HG03060 (cell line): ENCODE data around the gene TACC3.

Experiments used
- ATAC-seq: cut with Tn5 transposase; IDR thresholded peaks from one replicate; pipeline ENCODE4 v1.9.1; 2021; ENCODE audit warnings: low read depth, moderate number of reproducible peaks; ENCODE audit not compliant: unreplicated experiment

The TACC3 gene

GRCh38 chr4:1769692-1770091 lies 48.4 kb downstream of the TACC3 start:
- ATAC-seq, result no peak

GRCh38 chr4:1770245-1770644 lies 48.9 kb downstream of the TACC3 start:
- ATAC-seq, result no peak

- no peak for ATAC-seq
Measured at GRCh38 chr4:1770791-1771231, 49.5 kb downstream of the TACC3 start.

GRCh38 chr4:1771555-1772305 lies 50.4 kb downstream of the TACC3 start:
- no peak for ATAC-seq

- ATAC-seq, result no peak
Measured at GRCh38 chr4:1772853-1773538, 51.7 kb downstream of the TACC3 start.

GRCh38 chr4:1773754-1774153 lies 52.4 kb downstream of the TACC3 start:
- no peak for ATAC-seq

GRCh38 chr4:1775731-1776500 lies 54.6 kb downstream of the TACC3 start:
- ATAC-seq, result no peak

GRCh38 chr4:1776521-1777161 lies 55.3 kb downstream of the TACC3 start:
- no peak for ATAC-seq

- ATAC-seq, result no peak
Measured at GRCh38 chr4:1777822-1778641, 56.7 kb downstream of the TACC3 start.

GRCh38 chr4:1778642-1779392 lies 57.5 kb downstream of the TACC3 start:
- ATAC-seq, result no peak

GRCh38 chr4:1779588-1780382 lies 58.5 kb downstream of the TACC3 start:
- no peak for ATAC-seq

- no peak for ATAC-seq
Measured at GRCh38 chr4:1780435-1780834, 59.1 kb downstream of the TACC3 start.

- ATAC-seq, result no peak
Measured at GRCh38 chr4:1783015-1783414, 61.7 kb downstream of the TACC3 start.

GRCh38 chr4:1783970-1784369 lies 62.6 kb downstream of the TACC3 start:
- no peak for ATAC-seq

GRCh38 chr4:1784395-1784788 lies 63.1 kb downstream of the TACC3 start:
- no peak for ATAC-seq

GRCh38 chr4:1784789-1785591 lies 63.7 kb downstream of the TACC3 start:
- no peak for ATAC-seq

- ATAC-seq, result no peak
Measured at GRCh38 chr4:1785592-1785991, 64.3 kb downstream of the TACC3 start.
